Upper lobe of right lung (tissue), 1 donor: Measurements from ENCODE around the gene SLC2A2. TPM values are rescaled to one million over a fixed set of nuclear protein-coding genes. Genes with fewer than 3 reads are reported as not detected.

Source experiments
- ATAC-seq: fragments of 200-7000 bp; cut with Tn5 transposase; one replicate; pipeline ENCODE4 v1.9.1; 2020; ENCODE audit warnings: mild to moderate bottlenecking, moderate library complexity
- DNase-seq: peaks from one replicate; pipeline ENCODE4 v3.0.0-alpha.2; 2020
- H3K27ac ChIP-seq: fragments of 200-600 bp; one replicate; pipeline ENCODE4 v1.8.0; 2022
- H3K27me3 ChIP-seq: fragments of 200-600 bp; one replicate; pipeline ENCODE4 v1.8.0; 2022; ENCODE audit warnings: mild to moderate bottlenecking
- H3K36me3 ChIP-seq: fragments of 200-600 bp; one replicate; pipeline ENCODE4 v1.8.0; 2022
- H3K4me1 ChIP-seq: fragments of 200-600 bp; one replicate; pipeline ENCODE4 v1.8.0; 2022
- H3K4me3 ChIP-seq: fragments of 200-600 bp; one replicate; pipeline ENCODE4 v1.8.0; 2022; ENCODE audit warnings: mild to moderate bottlenecking
- H3K9me3 ChIP-seq: fragments of 200-600 bp; one replicate; pipeline ENCODE4 v1.8.0; 2022
- intact Hi-C: fragments of 100-400 bp; cut with DNase I; formaldehyde crosslinking; loops from one replicate; pipeline ENCODE4 v1.11.0; 2022
- long read RNA-seq: library from polyadenylated mRNA; unstranded; transcript quantifications from one replicate; pipeline ENCODE4 v2.0.0, GENCODE V29; 2021
- total RNA-seq: library from RNA; stranded (reverse); fragmentation: NEBNext Ultra II Directional; extraction: Animal tissue kit (Norgen Biotek cat#: 25700); gene quantifications from one replicate; pipeline ENCODE4 v1.2.1, GENCODE V29; 2021
- TF ChIP-seq, protein P1 (sequence below): fragments of 200-600 bp; IDR thresholded peaks from one replicate; pipeline ENCODE4 v1.8.0; 2022; ENCODE audit warnings: antibody characterized with exemption
- donor health status: DM: no; HTN: yes; CAD: no; lungs with severe emphysema.

SLC2A2 gene
- not detected for total RNA-seq
- long read RNA-seq, result 0 reads

- intact Hi-C loops, result no loop called here
- H3K9me3 ChIP-seq, result no peaks in the 10 kb centered on the region
- ATAC-seq (no peak), DNase-seq (no peak)
- no peaks in the 10 kb centered on the region for H3K4me1 ChIP-seq
- TF ChIP-seq, protein P1, sequence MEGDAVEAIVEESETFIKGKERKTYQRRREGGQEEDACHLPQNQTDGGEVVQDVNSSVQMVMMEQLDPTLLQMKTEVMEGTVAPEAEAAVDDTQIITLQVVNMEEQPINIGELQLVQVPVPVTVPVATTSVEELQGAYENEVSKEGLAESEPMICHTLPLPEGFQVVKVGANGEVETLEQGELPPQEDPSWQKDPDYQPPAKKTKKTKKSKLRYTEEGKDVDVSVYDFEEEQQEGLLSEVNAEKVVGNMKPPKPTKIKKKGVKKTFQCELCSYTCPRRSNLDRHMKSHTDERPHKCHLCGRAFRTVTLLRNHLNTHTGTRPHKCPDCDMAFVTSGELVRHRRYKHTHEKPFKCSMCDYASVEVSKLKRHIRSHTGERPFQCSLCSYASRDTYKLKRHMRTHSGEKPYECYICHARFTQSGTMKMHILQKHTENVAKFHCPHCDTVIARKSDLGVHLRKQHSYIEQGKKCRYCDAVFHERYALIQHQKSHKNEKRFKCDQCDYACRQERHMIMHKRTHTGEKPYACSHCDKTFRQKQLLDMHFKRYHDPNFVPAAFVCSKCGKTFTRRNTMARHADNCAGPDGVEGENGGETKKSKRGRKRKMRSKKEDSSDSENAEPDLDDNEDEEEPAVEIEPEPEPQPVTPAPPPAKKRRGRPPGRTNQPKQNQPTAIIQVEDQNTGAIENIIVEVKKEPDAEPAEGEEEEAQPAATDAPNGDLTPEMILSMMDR, result no peak
- peaks cover 10% of the 10 kb centered on the region for H3K27me3 ChIP-seq
- no peak within 1 kb of the TSS for H3K4me3 ChIP-seq
- H3K36me3 ChIP-seq, result no peaks in the 10 kb centered on the region
- H3K27ac ChIP-seq, result no peak within 1 kb of the TSS
Observed at GRCh38 chr3:171026597-171027293, at the start of gene SLC2A2. Gene SLC2A2 (minus strand): TSS chr3:171026720. CDS start chr3:171026670, 50 bp downstream.

- DNase-seq (no peak), ATAC-seq (no peak)
- no peak overlapping the region for H3K4me3 ChIP-seq
- intact Hi-C loops, result no loop called here
- peaks cover 22% of the 10 kb centered on the region for H3K36me3 ChIP-seq
- H3K4me1 ChIP-seq, result no peaks in the 10 kb centered on the region
- H3K9me3 ChIP-seq, result no peaks in the 10 kb centered on the region
- H3K27ac ChIP-seq, result no peak overlapping the region
- H3K27me3 ChIP-seq, result no peaks in the 10 kb centered on the region
- TF ChIP-seq, protein P1, result no peak
Observed at GRCh38 chr3:171072432-171072831, 45.9 kb upstream of the SLC2A2 start.

- H3K27me3 ChIP-seq, result no peaks in the 10 kb centered on the region
- peak; percentile 90 for ATAC-seq
- peaks cover 25% of the 10 kb centered on the region for H3K36me3 ChIP-seq
- H3K4me1 ChIP-seq, result no peaks in the 10 kb centered on the region
- TF ChIP-seq, protein P1, result no peak
- DNase-seq, result no peak
- H3K4me3 ChIP-seq, result no peak overlapping the region
- H3K27ac ChIP-seq, result no peak overlapping the region
- no peaks in the 10 kb centered on the region for H3K9me3 ChIP-seq
- intact Hi-C loops, result no loop called here
Observed at GRCh38 chr3:171068658-171069057, 42.1 kb upstream of the SLC2A2 start.

DNA sequence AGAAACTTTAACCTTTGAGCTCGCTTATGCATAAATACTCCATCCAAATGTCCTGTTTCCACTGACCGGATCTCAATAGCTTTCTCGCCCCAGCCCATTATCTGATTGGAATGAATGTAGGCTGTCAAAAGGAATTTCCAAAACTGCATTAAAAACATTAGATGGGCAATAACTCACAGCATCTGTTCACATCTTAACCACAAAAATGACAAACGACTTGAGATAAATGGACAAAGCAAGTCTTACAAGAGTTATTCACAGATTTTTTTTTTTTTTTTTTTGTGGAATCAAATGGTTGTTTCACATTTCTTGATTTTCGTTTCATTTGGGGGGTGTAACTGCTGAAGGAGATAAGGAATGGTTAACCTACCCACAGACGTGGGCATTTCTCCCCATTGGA lies 39.7 kb upstream of the SLC2A2 start:
- Histone ChIP-seq H3K4me3 (no peak overlapping the region), H3K4me1 (no peaks in the 10 kb centered on the region), H3K27ac (no peak overlapping the region), H3K36me3 (peaks cover 21% of the 10 kb centered on the region), H3K27me3 (no peaks in the 10 kb centered on the region), H3K9me3 (no peaks in the 10 kb centered on the region)
- DNase-seq (no peak), ATAC-seq (no peak)
- intact Hi-C loops, result no loop called here
- TF ChIP-seq, protein P1, result no peak

DNA sequence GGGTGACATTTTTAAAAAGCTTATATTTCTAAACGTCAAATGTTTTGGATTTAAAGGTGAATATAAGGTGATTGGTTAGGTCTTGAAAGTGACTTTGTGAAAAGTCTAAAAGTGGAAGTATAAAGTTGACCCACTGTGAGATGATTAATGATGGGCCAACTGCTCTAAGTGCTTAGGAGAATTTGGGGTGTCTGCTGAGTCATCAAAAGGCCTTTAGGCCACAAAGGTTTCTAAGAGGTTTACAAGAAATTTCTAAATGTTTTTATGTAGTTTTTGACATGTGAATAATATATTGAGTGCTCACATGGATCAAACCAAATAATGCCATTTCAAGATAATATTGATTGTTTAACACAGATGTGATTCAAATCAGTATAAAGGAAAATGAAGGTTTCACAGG lies 39.2 kb upstream of the SLC2A2 start:
- Histone ChIP-seq H3K27ac (no peak overlapping the region), H3K4me1 (no peaks in the 10 kb centered on the region), H3K9me3 (no peaks in the 10 kb centered on the region), H3K36me3 (peaks cover 18% of the 10 kb centered on the region), H3K4me3 (no peak overlapping the region), H3K27me3 (no peaks in the 10 kb centered on the region)
- no peak for ATAC-seq
- intact Hi-C loops, result no loop called here
- DNase-seq, result no peak
- TF ChIP-seq, protein P1, result no peak
